GM18508 (cell line): ENCODE data around the gene PSMB5.

Source experiments
- ATAC-seq: cut with Tn5 transposase; IDR thresholded peaks from one replicate; pipeline ENCODE4 v1.9.1; 2021; ENCODE audit warnings: moderate number of reproducible peaks; ENCODE audit not compliant: insufficient read depth, unreplicated experiment

PSMB5 gene

GRCh38 chr14:22996768-22997654 lies 37.7 kb downstream of the PSMB5 start:
- ATAC-seq = no peak

GRCh38 chr14:22995889-22996625 lies 38.6 kb downstream of the PSMB5 start:
- ATAC-seq = no peak

GRCh38 chr14:22994762-22995275 lies 39.9 kb downstream of the PSMB5 start:
- no peak for ATAC-seq

GRCh38 chr14:22993517-22993916 lies 41.2 kb downstream of the PSMB5 start:
- ATAC-seq = no peak

- ATAC-seq = no peak
These were observed 42.8 kb downstream of the PSMB5 start for GRCh38 chr14:22991852-22992251.

GRCh38 chr14:22987291-22987690 lies 47.4 kb downstream of the PSMB5 start:
- ATAC-seq = no peak

- ATAC-seq = no peak
These were observed 48.1 kb downstream of the PSMB5 start for GRCh38 chr14:22986508-22987054.

- no peak for ATAC-seq
These were observed 48.7 kb downstream of the PSMB5 start for GRCh38 chr14:22985894-22986507.

- no peak for ATAC-seq
These were observed 49.6 kb downstream of the PSMB5 start for GRCh38 chr14:22984959-22985658.

- ATAC-seq = no peak
These were observed 52.0 kb downstream of the PSMB5 start, which contains the start of gene AJUBA for GRCh38 chr14:22982477-22983245. TSS of gene AJUBA (minus strand) at chr14:22982551. CDS start at chr14:22982266, 285 bp downstream.

GRCh38 chr14:22981876-22982476 lies 52.7 kb downstream of the PSMB5 start:
- no peak for ATAC-seq

GRCh38 chr14:22981090-22981875 lies 53.4 kb downstream of the PSMB5 start:
- ATAC-seq = no peak

- no peak for ATAC-seq
These were observed 54.0 kb downstream of the PSMB5 start for GRCh38 chr14:22980672-22981089.

GRCh38 chr14:22979748-22980392 lies 54.8 kb downstream of the PSMB5 start:
- ATAC-seq = no peak

- ATAC-seq = no peak
These were observed 55.6 kb downstream of the PSMB5 start for GRCh38 chr14:22978981-22979671.

GRCh38 chr14:22978487-22978837 lies 56.2 kb downstream of the PSMB5 start:
- ATAC-seq = no peak
